A673 (cell line): ENCODE data around the gene HSPB6.

ENCODE experiments used
- EZH2 ChIP-seq: fragments of 200-600 bp; sonication (generic); IDR thresholded peaks from 2 replicates; pipeline ENCODE4 v1.6.1; 2017; ENCODE audit warnings: borderline replicate concordance, low read depth, mild to moderate bottlenecking, mixed read lengths, antibody characterized with exemption, low read length; ENCODE audit not compliant: poor library complexity, severe bottlenecking
- TF ChIP-seq, protein P1 (sequence below): fragments of 300-800, 200-600 bp; sonication (generic); conservative IDR thresholded peaks from 2 replicates; pipeline ENCODE4 v1.5.1; 2017; ENCODE audit warnings: low read depth, mild to moderate bottlenecking, antibody characterized with exemption, low read length, moderate library complexity, mixed read lengths

DNA sequence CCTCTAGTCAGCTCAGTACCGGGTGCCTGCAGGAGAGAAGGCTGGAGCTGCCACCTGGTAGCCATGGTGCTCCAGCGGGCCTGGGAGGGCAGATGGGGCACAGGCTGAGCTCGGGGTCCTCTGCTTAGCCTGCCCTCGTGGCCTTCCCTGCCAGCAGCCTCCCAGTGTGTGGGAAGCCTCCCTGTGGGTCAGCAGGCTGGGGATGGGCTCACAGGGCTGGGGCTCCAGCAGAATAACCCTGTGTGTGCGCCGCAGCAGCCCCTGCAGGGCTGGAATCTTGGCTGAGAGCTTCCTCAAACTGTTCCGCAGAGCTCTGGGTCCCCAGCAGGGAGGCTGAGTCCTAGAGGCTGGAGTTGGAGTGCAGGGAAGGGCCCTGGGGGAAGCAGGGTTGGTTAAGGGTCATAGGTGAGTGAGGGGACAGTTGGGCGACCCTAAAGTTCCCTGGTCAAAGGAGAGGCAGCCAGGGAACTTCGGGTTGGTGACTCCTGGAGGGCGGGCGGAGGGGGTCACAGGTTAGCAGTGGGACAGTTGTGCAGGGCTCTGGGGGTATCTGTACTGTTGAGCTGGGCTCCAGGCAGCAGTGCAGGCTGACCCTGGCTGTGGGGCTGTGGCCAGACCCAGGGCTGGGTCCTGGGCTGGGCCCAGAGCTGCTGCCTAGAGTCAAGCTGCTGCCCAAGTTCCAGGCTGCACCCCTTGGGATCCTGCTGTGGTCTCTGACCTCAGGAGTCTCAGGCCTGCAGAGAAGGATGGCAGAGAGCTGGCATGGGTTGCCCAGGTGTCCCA, 32.6 kb upstream of the HSPB6 start:
- TF ChIP-seq, protein P1, sequence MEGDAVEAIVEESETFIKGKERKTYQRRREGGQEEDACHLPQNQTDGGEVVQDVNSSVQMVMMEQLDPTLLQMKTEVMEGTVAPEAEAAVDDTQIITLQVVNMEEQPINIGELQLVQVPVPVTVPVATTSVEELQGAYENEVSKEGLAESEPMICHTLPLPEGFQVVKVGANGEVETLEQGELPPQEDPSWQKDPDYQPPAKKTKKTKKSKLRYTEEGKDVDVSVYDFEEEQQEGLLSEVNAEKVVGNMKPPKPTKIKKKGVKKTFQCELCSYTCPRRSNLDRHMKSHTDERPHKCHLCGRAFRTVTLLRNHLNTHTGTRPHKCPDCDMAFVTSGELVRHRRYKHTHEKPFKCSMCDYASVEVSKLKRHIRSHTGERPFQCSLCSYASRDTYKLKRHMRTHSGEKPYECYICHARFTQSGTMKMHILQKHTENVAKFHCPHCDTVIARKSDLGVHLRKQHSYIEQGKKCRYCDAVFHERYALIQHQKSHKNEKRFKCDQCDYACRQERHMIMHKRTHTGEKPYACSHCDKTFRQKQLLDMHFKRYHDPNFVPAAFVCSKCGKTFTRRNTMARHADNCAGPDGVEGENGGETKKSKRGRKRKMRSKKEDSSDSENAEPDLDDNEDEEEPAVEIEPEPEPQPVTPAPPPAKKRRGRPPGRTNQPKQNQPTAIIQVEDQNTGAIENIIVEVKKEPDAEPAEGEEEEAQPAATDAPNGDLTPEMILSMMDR: no peak
- TF ChIP-seq EZH2: no peak
